ENCODE data around the gene SLITRK1.

Gene SLITRK1

DNA sequence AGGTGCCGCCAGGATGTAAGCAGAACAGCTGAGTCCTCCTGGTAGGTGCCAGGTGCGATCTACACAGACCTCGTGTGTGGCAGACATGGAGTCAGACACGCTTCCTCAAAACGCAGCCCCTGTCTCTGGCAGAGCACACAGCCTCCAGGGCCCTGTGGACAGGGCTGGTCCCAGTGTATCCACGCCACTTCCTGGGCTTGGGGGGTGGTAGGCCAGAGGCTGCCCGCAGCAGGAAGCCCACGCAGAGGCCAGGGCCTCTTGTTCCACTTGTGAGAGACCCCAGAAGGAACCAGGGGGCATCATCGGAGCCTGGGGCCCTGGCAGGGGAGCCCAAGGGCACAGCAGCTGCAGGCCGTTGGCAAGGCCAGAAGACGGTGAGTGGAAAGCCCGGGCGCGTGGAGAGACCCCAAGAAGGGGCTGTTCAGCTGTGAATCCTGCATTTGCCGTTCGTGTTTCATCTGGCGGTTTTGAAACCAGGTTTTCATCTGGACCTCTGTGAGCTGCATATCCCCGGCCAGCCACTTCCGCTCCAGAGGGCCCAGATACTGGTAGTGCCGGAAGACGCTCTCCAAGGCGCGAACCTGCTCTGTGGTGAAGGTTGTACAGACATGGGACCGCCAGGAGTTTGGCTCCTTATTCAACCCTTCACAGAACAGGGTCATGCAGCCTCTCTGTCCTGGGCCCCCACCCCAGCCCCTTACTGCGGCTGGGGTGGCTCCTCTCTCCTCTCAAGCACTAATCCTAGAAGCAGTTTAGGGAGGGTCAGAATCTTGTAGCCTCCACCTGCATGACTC lies 25.1 kb upstream of the SLITRK1 start:
- TF ChIP-seq, protein P1, sequence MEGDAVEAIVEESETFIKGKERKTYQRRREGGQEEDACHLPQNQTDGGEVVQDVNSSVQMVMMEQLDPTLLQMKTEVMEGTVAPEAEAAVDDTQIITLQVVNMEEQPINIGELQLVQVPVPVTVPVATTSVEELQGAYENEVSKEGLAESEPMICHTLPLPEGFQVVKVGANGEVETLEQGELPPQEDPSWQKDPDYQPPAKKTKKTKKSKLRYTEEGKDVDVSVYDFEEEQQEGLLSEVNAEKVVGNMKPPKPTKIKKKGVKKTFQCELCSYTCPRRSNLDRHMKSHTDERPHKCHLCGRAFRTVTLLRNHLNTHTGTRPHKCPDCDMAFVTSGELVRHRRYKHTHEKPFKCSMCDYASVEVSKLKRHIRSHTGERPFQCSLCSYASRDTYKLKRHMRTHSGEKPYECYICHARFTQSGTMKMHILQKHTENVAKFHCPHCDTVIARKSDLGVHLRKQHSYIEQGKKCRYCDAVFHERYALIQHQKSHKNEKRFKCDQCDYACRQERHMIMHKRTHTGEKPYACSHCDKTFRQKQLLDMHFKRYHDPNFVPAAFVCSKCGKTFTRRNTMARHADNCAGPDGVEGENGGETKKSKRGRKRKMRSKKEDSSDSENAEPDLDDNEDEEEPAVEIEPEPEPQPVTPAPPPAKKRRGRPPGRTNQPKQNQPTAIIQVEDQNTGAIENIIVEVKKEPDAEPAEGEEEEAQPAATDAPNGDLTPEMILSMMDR (IDR thresholded peaks at IDR 0.05), result no peak

DNA sequence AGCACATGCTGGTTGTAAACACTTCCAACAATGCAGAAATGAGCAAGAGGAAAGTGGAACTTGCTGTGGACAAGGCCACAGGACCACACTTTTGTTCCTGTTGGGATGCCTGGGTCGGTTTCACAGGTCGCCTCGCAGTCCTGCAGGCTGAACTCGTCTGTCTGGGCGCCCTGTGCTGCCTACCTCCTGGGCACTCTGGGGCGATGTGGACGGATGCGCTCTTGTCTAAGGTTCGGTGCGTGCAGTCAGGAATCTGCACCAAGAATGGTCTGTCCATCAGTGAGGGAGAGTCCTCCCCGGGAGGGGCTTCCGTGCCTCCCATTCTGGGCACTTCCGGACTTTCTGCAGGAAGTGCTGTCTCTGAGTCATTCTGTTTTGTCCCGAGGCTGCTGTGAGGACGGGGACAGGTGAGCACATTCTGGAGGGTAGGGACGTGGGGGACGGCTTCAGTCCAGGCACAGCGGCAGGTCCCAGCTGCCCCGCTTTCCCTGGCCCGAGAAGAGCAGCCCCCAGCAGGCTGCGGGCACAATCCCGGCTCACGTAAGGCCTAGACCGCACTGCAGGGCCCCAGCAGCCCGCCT lies 24.1 kb upstream of the SLITRK1 start:
- Histone ChIP-seq H3K79me2 (no peaks in the 10 kb centered on the region), H3K4me3 (ENCODE audit: low read depth, low read length) (no peak overlapping the region), H3K4me2 (ENCODE audit: low read length) (no peak overlapping the region), H3K27ac (no peak overlapping the region), H3K27me3 (ENCODE audit: control insufficient read depth, insufficient read depth, low read length) (no peaks in the 10 kb centered on the region), H3K4me1 (no peaks in the 10 kb centered on the region), H2AFZ (no peak overlapping the region), H3K9ac (no peak overlapping the region), H3K36me3 (ENCODE audit: control insufficient read depth, insufficient read depth, low read length) (no peaks in the 10 kb centered on the region), H3K9me3 (ENCODE audit: control insufficient read depth, low read length) (no peaks in the 10 kb centered on the region)
- TF ChIP-seq, protein P1 (IDR thresholded peaks at IDR 0.05), result no peak

More for the DNA sequence above, 25.1 kb upstream of the SLITRK1 start:
- no peak overlapping the region for H3K9ac ChIP-seq
- H3K9me3 ChIP-seq (ENCODE audit: control insufficient read depth, low read length), result no peaks in the 10 kb centered on the region
- no peaks in the 10 kb centered on the region for H3K79me2 ChIP-seq
- no peaks in the 10 kb centered on the region for H3K4me1 ChIP-seq
- no peak overlapping the region for H3K4me3 ChIP-seq (ENCODE audit: low read depth, low read length)
- no peak overlapping the region for H2AFZ ChIP-seq
- H3K27me3 ChIP-seq (ENCODE audit: control insufficient read depth, insufficient read depth, low read length), result no peaks in the 10 kb centered on the region
- H3K4me2 ChIP-seq (ENCODE audit: low read length), result no peak overlapping the region
- no peak overlapping the region for H3K27ac ChIP-seq
- H3K36me3 ChIP-seq (ENCODE audit: control insufficient read depth, insufficient read depth, low read length), result no peaks in the 10 kb centered on the region

DNA sequence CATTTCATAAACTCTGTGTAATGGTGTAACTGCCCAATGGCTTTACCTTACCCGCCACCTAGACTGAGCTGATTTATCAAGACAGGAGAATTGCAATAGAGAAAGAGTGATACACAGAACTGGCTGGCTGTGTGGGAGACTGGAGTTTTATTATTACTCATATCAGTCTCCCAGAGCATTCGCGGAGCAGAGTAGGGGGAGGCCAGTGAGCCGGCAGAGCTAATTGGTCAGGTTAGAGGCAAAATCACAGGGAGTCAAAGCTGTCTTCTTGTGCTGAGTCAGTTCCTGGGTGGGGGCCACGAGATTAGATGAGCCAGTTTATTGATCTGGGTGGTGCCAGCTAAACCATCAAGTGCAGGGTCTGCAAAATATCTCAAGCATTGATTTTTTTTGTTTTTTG lies 23.4 kb upstream of the SLITRK1 start:
- H3K79me2 ChIP-seq, result no peaks in the 10 kb centered on the region
- H3K9me3 ChIP-seq (ENCODE audit: control insufficient read depth, low read length), result no peaks in the 10 kb centered on the region
- no peak overlapping the region for H3K9ac ChIP-seq
- TF ChIP-seq, protein P1 (IDR thresholded peaks at IDR 0.05), result no peak
- no peaks in the 10 kb centered on the region for H3K4me1 ChIP-seq
- no peak overlapping the region for H3K4me2 ChIP-seq (ENCODE audit: low read length)
- H3K27me3 ChIP-seq (ENCODE audit: control insufficient read depth, insufficient read depth, low read length), result no peaks in the 10 kb centered on the region
- no peaks in the 10 kb centered on the region for H3K36me3 ChIP-seq (ENCODE audit: control insufficient read depth, insufficient read depth, low read length)
- no peak overlapping the region for H3K27ac ChIP-seq
- H3K4me3 ChIP-seq (ENCODE audit: low read depth, low read length), result no peak overlapping the region
- no peak overlapping the region for H2AFZ ChIP-seq

DNA sequence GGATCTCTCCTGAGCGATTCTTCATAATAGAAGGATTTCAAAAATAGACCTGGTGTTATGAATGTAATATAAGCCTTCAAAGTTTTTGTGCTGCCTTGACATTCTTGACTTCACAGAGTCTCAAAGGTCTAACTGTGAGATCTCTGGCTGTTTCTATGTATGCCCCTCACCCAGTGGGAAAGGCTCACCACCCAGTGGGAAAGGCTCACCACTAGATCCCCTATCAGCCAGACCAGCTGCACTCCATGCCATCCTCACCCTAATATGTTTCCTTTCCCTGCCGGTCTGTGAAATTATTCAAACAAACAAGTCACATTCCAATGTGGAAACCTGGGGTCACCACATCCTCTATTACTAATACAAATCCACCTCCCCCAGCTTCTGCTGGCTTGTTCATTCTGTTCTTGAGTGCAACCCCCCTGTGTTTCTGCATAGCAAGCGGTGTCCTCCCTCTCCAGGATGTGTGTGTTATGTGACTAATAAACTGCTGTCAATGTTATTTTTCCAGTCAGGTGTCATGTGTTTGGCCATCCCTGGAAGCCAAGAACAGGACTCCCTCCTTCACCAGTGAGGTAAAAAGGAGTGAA lies 13.8 kb upstream of the SLITRK1 start:
- Histone ChIP-seq H3K36me3 (ENCODE audit: control insufficient read depth, insufficient read depth, low read length) (no peaks in the 10 kb centered on the region), H3K4me2 (ENCODE audit: low read length) (no peak overlapping the region), H3K79me2 (no peaks in the 10 kb centered on the region), H3K9me3 (ENCODE audit: control insufficient read depth, low read length) (no peaks in the 10 kb centered on the region), H2AFZ (no peak overlapping the region), H3K27ac (no peak overlapping the region), H3K27me3 (ENCODE audit: control insufficient read depth, insufficient read depth, low read length) (no peaks in the 10 kb centered on the region), H3K9ac (no peak overlapping the region), H3K4me3 (ENCODE audit: low read depth, low read length) (no peak overlapping the region), H3K4me1 (no peaks in the 10 kb centered on the region)
- TF ChIP-seq, protein P1 (IDR thresholded peaks at IDR 0.05), result no peak

Data from parathyroid adenoma (tissue), 2 donors.